ENCODE data around the gene CENPU. TPM values are rescaled to one million over a fixed set of nuclear protein-coding genes. Genes with fewer than 3 reads are reported as not detected.

Gene CENPU
- total and polyA plus RNA-seq, 2 of the 8 experiments (the other 6 are each of a cell fraction or from before 2014, with no cell fraction given) = 32.1 to 122 TPM

- TF ChIP-seq EP300 (IDR thresholded peaks at IDR 0.05; ENCODE audit: borderline replicate concordance in 1 of 2, low read depth in 2 of 2, low read length in 2 of 2) = no peak
- TF ChIP-seq USF2 (IDR thresholded peaks at IDR 0.05; ENCODE audit: low read length) = no peak
- TF ChIP-seq BACH1 (IDR thresholded peaks at IDR 0.05; ENCODE audit: low read length) = no peak
These were observed 14.4 kb upstream of the CENPU start (continued) for GRCh38 chr4:184748251-184748652.

All from H1 (cell line).